CD4-positive, alpha-beta T cell treated with Interleukin-2 at 100 ng/mL for 4 hours (primary cell): ENCODE data around the gene IFNA1.
"Not testable (repeated sequence)": the region's sequence is repeated elsewhere in the genome, so short reads cannot be mapped to it uniquely, and the experiment has no call there.

Experiments
- DNase-seq: peaks from one replicate; pipeline ENCODE4 v3.0.0-alpha.2; 2020; ENCODE audit warnings: low spot score

The IFNA1 gene

DNA sequence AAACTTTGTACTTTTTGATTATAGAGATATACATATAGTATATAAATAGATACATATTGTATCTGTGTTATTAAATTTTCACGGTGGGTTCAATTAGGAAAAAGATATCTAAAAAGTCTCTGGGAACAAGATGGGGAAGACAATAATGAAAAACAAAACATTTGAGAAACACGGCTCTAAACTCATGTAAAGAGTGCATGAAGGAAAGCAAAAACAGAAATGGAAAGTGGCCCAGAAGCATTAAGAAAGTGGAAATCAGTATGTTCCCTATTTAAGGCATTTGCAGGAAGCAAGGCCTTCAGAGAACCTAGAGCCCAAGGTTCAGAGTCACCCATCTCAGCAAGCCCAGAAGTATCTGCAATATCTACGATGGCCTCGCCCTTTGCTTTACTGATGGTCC is at the start of gene IFNA1:
IFNA1 (plus strand) TSS at position 301 of the 400 bp plus-strand sequence; CDS start at position 370, 69 bp downstream.
- DNase-seq, result no peak

DNA sequence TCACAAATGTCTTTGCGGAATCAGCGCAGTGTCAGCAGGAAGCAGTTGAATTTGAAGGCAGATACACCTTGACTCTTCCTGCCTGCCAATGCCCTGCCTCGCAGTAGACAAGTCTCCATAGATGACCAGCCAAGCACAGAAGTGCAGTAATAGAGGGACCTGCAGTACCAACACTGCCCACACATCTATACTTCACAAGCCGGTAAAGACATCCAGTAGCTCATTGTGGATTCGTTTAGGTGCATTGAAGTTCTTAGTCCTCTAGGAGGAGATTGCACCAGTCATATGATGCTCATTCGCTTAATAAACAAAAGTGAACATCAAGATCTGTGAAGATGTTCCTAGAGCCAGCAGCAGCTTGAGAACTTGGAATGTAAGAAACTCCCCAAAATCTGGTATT is 48.0 kb upstream of the IFNA1 start:
- DNase-seq, result no peak

DNA sequence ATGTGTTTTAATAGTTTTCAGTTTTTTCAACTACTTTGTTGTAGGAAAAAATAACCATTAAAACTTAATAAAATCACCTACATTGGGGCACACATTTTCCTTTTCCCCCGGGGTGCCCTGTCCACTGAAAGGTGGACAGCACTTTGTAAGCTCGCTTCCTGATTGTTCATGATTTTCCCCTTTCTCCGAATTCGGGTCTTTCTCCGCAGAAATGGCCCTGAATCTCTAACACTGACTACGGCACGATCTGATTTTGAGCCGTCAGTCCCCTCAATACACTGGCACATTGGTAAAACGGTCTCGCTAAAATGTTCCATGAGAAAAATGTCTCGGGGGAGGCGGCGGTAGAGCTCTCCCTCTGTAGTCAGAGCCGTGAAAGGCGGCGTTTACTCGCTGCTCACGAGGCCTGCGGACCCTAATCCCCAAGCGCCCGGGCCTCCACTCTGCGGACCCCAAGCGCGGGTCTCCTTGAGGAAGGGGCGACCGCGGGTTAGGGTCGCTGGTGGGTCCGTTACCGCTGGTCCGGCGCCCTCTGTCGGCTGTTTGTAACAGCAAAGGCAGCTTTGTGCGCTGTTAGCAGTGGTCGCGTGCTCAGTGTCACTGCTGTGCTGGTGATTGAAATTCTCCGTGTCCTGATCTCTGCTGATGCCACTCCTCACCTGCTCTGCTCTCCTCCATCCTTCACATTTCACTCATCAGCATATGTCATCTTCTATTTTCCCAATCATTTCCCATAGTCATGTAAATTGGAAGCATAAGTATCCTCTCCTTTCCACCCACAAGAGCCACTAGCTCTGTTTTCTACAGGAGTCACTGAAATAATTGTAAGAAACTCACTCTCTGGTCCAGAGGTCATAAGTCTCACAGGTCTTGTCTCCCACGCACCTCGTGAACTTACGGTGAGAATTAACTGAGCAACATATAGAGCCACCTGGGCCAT is 44.2 kb upstream of the IFNA1 start:
- DNase-seq, result peak; percentile 58

DNA sequence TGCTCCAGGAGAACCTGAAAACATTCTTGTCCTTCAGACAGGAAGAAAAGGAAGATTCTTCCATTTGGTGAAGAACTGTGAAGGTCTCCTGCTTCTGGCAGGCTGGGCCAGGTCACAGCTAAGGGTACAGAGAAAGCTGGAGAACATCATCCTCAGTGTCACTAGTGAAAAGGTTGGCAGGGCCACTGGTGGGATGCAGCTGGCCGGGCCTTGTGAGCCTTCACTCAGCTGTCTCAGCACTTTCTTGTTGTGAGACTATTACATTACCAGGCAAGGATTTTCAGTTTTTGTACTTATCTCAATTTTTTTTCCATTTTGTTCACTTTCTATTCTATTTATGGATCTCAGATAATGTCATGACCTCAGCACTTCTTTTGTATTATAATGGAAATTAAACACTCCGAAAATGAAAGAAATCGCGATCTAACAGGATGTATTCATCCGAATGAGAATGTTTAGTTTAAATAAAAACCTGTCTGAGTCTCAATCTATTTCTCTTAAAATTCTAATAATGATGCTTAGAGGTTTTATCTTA is 41.2 kb upstream of the IFNA1 start:
- DNase-seq, result no peak

DNA sequence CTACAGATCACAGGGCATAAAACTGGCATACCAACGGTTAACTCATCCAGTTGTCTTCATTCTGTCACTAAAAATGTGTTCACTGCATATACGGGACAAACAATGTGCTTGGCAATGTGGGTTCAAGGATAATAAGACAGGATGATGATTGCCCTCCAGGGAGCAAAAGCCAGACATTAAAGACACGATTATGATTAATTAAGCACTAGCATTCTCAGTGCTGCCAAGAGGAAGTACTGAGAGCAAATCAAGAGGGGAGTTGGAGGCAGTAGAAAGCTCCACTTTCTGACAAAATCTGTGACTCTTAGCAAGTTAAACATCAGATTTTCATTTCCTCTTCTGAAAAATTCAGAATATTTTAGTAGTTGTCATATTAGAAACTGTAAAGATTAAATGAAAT is 40.3 kb upstream of the IFNA1 start:
- DNase-seq, result no peak

DNA sequence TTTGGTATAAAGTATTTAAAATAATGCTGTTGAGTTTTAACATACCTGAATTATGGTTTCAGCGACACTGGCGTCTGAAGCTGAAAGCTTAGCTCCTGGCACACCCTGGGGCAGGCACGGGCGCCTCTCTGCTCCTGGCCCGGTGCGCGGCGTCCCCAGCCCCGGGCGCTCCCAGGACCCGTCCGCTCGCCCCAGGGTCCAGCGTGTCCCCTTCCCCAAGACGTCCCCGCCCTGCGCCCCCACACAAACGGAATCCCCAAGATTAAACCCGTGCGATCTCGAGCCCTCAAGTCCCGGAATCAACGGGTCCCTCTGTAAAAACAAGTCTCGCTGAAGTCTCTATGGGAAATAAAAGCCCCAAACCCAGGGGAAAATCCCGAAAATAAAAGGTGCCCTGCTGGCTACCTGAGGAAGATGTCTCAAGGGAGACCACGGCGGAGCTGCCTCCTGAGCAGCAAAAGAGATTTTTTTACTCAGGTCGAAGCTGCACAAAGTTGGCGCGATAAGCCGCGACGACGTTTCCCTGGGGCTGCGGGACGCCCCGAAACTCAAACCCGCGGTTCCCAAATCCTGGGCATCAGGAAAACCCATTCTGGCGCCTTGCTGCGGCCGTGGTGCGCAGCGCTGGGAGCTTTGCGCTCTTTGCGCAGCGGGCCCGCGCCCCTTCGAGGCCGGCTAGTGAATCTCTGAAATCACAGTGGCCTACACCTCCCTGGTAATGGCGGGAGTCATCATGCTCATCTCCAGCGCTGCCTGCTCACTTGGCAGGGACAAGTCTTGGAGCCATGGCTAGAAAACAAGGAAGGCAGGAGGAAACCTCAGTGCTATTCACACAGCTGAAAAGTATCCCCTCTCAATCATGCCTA is 37.6 kb upstream of the IFNA1 start:
- no peak for DNase-seq

DNA sequence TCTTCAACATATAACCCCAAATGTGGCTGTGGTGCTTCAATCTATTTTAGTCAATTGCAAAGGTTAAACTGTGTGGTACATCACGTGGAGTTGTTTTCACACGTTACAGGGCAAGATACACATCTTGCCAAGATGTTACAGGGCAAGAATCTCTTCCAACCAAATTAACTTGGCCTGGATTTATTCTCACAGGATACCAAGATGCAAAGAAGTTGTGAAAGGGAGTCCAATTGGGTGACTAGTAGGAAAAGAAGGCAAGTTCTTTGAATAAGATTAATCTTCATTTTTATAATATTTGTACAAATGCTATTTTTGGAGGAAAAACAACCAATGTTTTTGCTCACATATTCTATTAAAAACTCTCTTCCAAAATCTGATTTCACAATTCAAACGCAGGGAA is 36.1 kb upstream of the IFNA1 start:
- no peak for DNase-seq

DNA sequence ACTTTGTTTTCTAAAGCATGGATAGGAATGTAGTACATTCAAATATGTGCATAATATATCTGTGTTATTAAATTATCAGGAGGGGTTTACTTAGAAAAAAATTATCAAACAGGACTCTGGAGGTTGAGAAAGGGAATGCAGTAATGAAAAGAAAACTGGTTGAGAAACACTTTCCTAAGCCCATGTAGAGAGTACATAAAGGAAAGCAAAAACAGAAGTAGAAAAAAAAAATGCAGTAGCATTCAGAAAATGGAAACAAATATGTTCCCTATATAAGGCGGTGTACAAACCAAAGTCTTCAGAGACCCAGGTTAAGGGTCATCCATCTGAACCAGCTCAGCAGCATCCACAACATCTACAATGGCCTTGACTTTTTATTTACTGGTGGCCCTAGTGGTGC is 31.4 kb upstream of the IFNA1 start, which contains the start of gene IFNA8:
IFNA8 (plus strand) TSS at position 301 of the 400 bp plus-strand sequence; CDS start at position 361, 60 bp downstream.
- DNase-seq, result no peak

DNA sequence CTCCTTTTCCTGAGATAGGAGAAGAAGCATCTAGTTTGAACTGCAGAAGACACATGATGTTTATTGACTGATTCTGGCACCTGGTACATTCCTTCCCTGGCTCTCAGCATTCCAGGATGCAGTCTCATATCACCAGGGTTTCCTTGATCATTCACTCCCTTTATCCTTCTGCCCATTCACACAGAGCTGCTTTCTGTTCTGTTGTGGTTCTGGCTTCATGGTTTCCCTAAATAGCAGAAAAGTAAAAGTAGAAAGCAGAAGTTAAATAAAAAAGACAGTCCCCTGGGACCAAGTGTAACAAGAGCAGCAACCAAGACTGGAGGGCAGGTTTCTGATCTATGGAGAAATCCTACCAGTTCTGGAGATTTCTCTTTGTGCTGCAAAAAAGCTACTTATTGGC is 28.1 kb upstream of the IFNA1 start:
- DNase-seq, result no peak

DNA sequence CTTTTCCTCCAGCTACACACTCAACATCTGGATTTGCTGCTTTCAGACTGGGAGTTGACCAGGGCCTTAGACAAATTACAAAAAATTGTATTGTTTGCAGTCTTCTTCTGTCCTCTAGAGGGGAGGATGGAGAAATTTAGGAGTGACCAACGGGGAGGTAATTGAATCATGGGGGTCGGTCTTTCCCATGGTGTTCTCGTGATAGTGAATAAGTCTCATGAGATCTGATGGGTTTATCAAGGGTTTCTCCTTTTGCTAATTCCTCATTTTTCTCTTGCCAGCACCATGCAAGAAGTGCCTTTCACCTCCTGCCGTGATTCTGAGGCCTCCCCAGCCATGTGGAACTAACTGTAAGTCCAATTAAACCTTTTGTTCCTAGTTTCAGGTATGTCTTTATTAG is 27.1 kb upstream of the IFNA1 start:
- no peak for DNase-seq

DNA sequence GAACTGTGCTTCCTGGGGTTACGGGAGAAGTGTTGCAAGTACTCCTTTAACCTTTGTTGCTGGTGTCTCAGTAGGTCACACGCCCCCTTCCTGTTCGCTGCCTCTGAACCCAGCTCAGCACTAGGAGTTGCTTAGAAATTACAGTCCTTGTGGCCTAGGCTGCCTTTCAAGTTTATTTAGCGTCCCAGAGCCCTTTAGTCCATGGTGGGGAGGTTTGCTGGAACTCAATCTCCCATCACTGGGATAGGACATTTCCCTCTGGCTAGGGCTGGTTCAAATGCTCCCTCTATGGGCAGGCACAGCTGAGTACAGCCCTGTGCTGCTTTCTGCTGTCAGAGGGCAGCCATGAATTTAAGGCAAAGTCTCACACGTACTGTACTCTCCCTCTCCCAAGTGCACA is 26.6 kb upstream of the IFNA1 start:
- peak; percentile 4 for DNase-seq

DNA sequence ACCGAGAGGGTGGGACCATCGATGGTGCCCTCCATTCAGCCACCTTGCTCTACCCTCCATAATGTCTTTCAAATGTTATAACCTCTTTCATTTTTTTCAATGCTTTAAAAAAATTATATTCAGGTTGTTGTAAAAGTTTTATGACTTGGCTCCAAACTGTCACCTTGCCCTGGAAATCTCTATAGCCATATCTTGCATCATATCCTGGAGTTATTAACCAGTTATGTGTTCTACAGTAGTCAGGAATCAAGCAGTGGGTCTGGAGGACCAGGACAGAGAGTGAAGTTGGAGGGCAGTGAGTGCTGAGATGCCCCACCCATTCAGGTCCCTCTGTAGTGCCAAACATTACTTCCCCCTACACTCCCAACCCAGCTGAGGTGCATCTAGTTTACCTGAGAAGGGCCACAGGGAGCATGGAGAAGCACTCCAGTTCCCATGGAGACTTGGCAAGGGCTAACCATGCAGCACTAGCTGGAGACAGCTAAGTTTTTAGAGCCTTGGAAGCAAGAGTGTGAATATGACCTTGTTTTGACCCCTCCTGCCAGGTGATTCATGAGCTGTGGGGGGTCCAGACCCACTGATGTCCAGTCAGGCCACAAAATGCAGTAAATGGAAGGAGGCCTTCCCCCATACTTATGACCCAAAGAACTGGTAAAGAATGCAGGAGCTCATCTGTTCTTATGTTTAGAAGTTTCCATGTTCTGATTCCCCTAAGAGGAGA is 25.9 kb upstream of the IFNA1 start:
- no peak for DNase-seq

DNA sequence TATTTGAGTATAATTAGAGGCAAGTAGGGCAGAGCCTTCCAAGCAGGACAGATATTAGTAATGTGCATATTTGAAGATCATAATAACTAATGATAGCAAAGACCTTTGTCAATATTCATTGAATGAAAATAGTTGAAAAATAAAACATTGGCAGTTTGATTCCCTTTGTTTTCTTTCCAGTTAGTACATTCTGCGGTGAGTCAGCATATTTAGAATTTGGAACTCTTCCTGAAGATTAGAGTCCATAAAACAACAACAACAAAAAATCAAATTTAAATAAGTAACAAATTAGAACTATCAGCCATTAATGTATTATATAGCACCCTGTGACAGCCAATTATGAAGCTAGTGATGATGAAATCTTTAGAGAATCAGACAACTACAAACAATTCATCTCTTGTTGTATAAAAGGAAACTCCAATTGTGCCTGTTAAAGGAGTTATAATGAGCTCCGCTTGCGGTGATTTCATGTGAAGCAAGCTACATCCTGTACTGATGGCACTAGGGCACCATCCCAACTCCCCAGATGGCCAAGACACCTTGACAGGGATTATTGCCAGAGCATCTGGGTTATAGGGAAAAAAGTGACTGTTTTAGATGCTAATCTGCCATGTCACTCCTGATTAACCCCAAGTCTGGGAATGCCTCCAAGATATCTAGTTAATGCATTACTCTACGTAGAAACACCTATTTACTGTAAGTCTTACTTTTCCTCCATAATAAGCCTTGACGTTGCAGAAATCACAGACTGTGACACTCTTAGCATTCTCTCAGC is 24.6 kb upstream of the IFNA1 start:
- no peak for DNase-seq

DNA sequence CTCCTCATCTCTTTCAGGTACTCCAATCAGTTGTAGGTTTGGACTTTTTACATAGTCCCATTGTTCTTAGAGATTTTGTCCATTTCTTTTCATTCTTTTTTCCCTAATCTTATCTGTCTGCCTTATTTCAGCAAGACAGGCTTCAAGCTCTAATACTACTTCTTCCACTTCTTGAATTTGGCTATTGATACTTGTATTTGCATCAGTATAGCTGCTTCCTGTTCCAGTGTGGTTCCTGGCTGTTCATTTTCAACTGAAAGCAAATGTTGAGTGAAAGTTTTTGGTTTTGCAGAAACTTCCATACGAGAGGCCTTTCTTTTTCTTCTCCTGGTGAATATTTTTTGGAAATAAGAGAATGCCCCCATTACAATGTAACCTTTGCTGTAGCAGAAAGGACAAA is 12.0 kb upstream of the IFNA1 start:
- DNase-seq, result no peak

DNA sequence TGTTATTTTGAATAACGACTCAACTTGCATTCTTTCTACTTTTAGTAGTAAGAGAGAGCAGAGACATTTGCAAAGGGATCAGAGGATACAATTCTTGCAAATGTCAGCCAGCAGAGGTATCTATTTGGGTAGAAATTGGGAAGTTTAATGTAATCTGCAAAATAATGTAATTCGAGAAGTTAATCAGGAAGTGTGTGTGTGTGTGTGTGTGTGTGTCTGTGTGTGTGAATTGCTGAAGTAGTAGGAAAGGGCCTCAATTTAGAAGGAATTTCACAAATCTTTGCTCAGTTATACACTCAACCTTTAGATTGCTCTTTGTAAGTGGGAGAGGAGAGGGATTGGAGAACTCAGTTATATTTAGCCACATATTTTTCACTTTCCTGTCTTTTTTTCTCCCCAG is 11.0 kb upstream of the IFNA1 start:
- no peak for DNase-seq

DNA sequence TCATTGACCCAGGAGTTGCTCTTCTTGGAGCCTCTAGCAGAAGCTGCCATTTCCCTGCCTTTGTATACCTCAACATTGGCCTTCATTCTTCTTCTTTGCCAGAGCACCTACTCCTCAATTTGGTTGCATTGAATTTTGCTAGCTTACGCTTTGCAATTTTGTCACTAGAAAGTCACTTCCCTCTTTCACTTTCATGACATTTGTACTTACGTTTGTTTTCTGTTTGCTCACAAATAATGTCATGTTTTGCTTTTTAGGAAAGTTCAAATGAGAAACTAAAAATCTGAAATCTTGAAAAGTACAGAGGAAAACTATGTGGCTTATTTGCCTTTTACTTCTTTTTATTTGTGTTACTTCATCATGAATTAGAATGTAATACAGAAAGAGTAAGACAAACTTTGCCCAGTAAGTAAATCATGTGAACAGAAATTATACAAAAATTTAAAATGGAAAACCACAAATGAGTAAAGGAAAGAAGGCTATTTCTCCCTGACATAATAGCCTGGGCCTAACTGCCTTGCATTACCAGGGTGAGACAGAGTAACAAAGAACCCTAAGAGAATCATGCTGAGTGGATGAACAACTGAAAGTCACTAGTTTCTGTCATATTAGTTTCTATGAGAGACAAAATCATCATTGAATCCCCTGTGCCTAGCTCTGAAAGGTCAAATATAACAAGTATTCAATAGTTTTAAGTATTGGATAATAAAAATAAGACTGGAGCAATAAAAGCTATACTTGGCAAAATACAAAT is 7.4 kb upstream of the IFNA1 start:
- no peak for DNase-seq

DNA sequence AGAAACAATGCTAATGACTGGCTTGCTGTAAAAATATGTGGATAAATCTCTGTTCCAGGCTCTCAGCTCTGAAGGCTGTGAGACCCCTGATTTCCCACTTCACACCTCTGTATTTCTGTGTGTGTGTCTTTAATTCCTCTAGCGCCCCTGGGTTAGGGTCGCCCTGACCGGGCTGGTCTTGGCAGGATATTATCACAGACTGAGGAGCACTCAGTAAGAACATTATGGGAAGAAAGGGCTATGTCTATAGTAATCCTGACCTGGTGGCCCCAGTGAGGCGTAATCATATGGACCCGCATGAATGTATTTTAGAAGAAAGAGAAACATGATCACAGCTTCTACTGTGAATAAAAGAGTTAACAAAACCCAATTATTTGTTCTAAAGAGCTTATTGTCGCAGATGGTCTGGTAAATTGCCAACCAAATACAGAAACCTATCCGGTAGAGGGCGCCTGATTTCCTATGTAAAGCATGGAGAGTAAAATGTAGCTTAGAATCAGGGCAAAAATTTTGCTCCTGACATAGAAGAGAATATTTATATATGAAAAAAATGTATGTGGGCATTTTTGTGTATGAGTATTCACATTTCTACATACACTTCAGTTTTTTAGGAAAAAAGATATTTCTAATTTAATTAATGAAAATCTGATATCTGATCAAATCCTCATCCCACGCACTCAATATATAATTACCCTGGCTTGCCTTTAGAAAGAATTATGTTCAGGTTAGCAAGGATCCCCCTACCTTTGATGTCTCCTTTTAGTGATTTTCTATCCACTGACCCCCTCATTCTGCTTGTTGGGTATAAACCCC is 5.8 kb upstream of the IFNA1 start:
- DNase-seq, result peak; percentile 59

DNA sequence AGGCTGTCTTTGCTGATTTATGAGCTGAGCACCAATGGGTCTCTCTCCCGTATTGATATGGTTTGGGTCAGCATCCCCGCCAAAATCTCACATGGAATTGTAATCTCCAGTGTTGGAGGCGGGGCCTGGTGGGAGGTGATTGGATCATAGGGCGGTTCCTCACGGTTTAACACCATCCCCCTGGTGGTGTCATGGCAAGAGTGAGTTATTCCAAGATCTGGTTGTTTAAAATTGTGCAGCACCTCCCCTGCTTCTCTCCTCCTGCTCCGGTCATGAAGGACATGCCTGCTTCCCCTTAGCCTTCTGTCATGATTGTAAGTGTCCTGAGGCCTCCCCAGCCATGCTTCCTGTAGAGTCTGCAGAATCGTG is 5.2 kb upstream of the IFNA1 start:
- DNase-seq, result not testable (repeated sequence)

DNA sequence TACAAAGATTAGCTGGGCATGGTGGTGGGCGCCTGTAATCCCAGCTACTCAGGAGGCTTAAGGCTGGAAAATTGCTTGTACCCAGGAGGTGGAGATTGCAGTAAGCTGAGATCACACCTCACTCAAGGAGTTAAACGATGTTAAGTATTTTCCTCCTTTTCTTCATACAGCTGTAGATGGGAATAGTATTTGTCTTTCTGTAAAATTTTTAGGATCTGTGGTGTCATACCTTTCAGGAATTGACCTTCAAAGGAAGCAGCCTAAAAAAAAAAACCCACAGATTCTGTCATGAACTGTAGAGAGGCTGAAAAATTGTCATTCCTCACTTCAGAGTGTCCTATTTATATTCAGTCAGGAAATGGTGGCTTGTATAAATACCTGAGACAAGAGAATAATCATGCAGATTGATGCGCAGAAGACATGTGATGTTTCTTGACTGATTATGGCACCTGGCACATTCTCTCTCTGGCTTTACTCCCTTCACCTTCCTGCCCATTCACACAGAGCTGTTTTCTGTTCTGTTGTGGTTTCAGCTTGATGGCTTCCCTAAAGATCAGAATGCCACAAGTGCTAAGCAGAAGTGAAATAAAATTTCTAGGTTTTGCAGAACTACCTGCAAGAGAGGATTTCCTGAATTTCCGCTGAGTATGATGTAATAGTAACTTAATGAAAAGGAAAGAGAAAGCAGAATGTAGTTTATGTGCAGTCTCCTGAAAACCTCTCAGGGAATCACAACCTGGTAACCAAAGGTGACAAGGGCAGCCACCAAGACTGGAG is 3.8 kb downstream of the IFNA1 start:
- DNase-seq, result peak; percentile 47
